IMR-90 (cell line): ENCODE data around the gene MAML3. TPM values are rescaled to one million over a fixed set of nuclear protein-coding genes. Genes with fewer than 3 reads are reported as not detected.

Source experiments
- ATAC-seq: fragments of 200-7000 bp; cut with Tn5 transposase; 2 replicates; pipeline ENCODE4 v1.9.1; 2020; ENCODE audit warnings: low read depth, mild to moderate bottlenecking, moderate library complexity
- BruUV-seq: library from RNA; stranded (reverse); fragments of 400-500 nt; replicated peaks from 2 replicates; lab custom pipeline; 2021; lab: Mats Ljungman, UMichigan
- CTCF ChIA-PET: fragments of 300-600 bp; formaldehyde crosslinking; extraction: SDS; loops from one replicate; lab custom pipeline; 2021; ENCODE audit warnings: antibody characterized with exemption; lab: Yijun Ruan, JAX
- POLR2A ChIA-PET: fragments of 300-600 bp; sonication (Branson Sonifier 250); formaldehyde crosslinking; loops from one replicate; lab custom pipeline; 2022; ENCODE audit warnings: antibody characterized with exemption; ENCODE audit not compliant: unreplicated experiment; lab: Charles Lee
- DNase-seq: peaks from one replicate; pipeline ENCODE4 v3.0.0; 2013
- H2AFZ ChIP-seq: replicated peaks from 2 replicates; pipeline ENCODE3; 2013; ENCODE audit warnings: low read length, mild to moderate bottlenecking; ENCODE audit not compliant: poor library complexity
- H2AK5ac ChIP-seq: 2 replicates; pipeline ENCODE4 v1.6.1; 2013; ENCODE audit warnings: low read depth, low read length, inconsistent platforms
- H2AK9ac ChIP-seq: replicated peaks from 2 replicates; pipeline ENCODE3; 2013; ENCODE audit warnings: mild to moderate bottlenecking, low read depth, low read length, moderate library complexity; ENCODE audit not compliant: poor library complexity
- H2BK120ac ChIP-seq: 2 replicates; pipeline ENCODE4 v1.6.1; 2013; ENCODE audit warnings: low read depth, low read length, inconsistent platforms
- H2BK15ac ChIP-seq: 3 replicates; pipeline ENCODE4 v1.6.1; 2013; ENCODE audit warnings: low read depth, low read length, inconsistent platforms
- H2BK20ac ChIP-seq: 2 replicates; pipeline ENCODE4 v1.6.1; 2013; ENCODE audit warnings: low read depth, mild to moderate bottlenecking, inconsistent platforms, low read length, moderate library complexity
- H2BK5ac ChIP-seq: 2 replicates; pipeline ENCODE4 v1.6.1; 2013; ENCODE audit warnings: mild to moderate bottlenecking, low read depth, low read length, inconsistent platforms; ENCODE audit not compliant: poor library complexity, severe bottlenecking
- H3K14ac ChIP-seq: replicated peaks from 2 replicates; pipeline ENCODE4 v1.6.1; 2013; ENCODE audit warnings: low read depth, low read length, inconsistent platforms
- H3K18ac ChIP-seq: 2 replicates; pipeline ENCODE4 v1.6.1; 2013; ENCODE audit warnings: low read depth, low read length, control low read depth
- H3K23ac ChIP-seq: 2 replicates; pipeline ENCODE4 v1.6.1; 2013; ENCODE audit warnings: low read depth, low read length, inconsistent platforms
- H3K27ac ChIP-seq: 2 replicates; pipeline ENCODE4 v1.5.1; 2013; ENCODE audit warnings: mild to moderate bottlenecking, control low read depth, low read length; ENCODE audit not compliant: insufficient read depth
- H3K27me3 ChIP-seq: 2 replicates; pipeline ENCODE4 v1.6.1; 2013; ENCODE audit warnings: low read length; ENCODE audit not compliant: control insufficient read depth, insufficient read depth
- H3K36me3 ChIP-seq: 2 replicates; pipeline ENCODE4 v1.6.1; 2013; ENCODE audit warnings: low read length, mixed read lengths; ENCODE audit not compliant: control insufficient read depth, insufficient read depth
- H3K4ac ChIP-seq: 2 replicates; pipeline ENCODE4 v1.6.1; 2013; ENCODE audit warnings: low read depth, low read length, inconsistent platforms
- H3K4me1 ChIP-seq: 2 replicates; pipeline ENCODE4 v1.6.1; 2013; ENCODE audit warnings: low read length, mixed read lengths; ENCODE audit not compliant: control insufficient read depth, insufficient read depth
- H3K4me2 ChIP-seq: 2 replicates; pipeline ENCODE4 v1.6.1; 2013; ENCODE audit warnings: low read depth, mild to moderate bottlenecking, control low read depth, low read length, moderate library complexity
- H3K4me3 ChIP-seq: 2 replicates; pipeline ENCODE4 v1.5.1; 2013; ENCODE audit warnings: low read depth, mild to moderate bottlenecking, control low read depth, low read length, moderate library complexity; ENCODE audit not compliant: insufficient read depth
- H3K56ac ChIP-seq: 2 replicates; pipeline ENCODE4 v1.6.1; 2013; ENCODE audit warnings: low read length, inconsistent platforms; ENCODE audit not compliant: insufficient read depth; ENCODE audit errors: extremely low read depth
- H3K79me1 ChIP-seq, 2 experiments: 2 replicates each; pipeline ENCODE4 v1.6.1; 2013; ENCODE audit warnings: low read length in 2 of 2, inconsistent platforms in 1 of 2, low read depth in 1 of 2
- H3K9ac ChIP-seq: 2 replicates; pipeline ENCODE4 v1.6.1; 2013; ENCODE audit warnings: low read depth, low read length, control low read depth
- H3K9me1 ChIP-seq: 2 replicates; pipeline ENCODE4 v1.6.1; 2013; ENCODE audit warnings: low read length, inconsistent platforms; ENCODE audit not compliant: insufficient read depth
- H3K9me3 ChIP-seq: 2 replicates; pipeline ENCODE4 v1.6.1; 2013; ENCODE audit warnings: low read length; ENCODE audit not compliant: control insufficient read depth, insufficient read depth
- H4K20me1 ChIP-seq: 2 replicates; pipeline ENCODE4 v1.6.1; 2013; ENCODE audit warnings: low read length, inconsistent platforms; ENCODE audit not compliant: insufficient read depth
- H4K5ac ChIP-seq: 2 replicates; pipeline ENCODE4 v1.6.1; 2013; ENCODE audit warnings: mild to moderate bottlenecking, low read depth, low read length, control low read depth
- H4K8ac ChIP-seq, 2 experiments: 2 replicates each; pipeline ENCODE4 v1.6.1; 2013; ENCODE audit warnings: low read depth in 2 of 2, low read length in 2 of 2, control low read depth in 1 of 2, inconsistent platforms in 1 of 2
- H4K91ac ChIP-seq: 2 replicates; pipeline ENCODE4 v1.6.1; 2013; ENCODE audit warnings: low read depth, low read length, inconsistent platforms; ENCODE audit not compliant: insufficient read depth
- CEBPB ChIP-seq: IDR thresholded peaks from 2 replicates; pipeline ENCODE4 v1.6.1; 2012; ENCODE audit warnings: low read depth, low read length, improper control_type of control experiment
- CTCF ChIP-seq: conservative IDR thresholded peaks from 2 replicates; pipeline ENCODE4 v1.5.1; 2012; ENCODE audit warnings: mild to moderate bottlenecking, low read depth, low read length, improper control_type of control experiment
- SMC3 ChIP-seq: fragments of 150-350 bp; IDR thresholded peaks from 2 replicates; pipeline ENCODE4 v1.6.1; 2016; ENCODE audit warnings: low read depth, mild to moderate bottlenecking, antibody characterized with exemption, low read length, moderate library complexity
- WGBS, 2 experiments: methylation state at CpG; one replicate each; pipeline versions ENCODE4 v1.1.5 to v1.1.7; 2013; ENCODE audit warnings: missing lambda C conversion rate in 2 of 2; ENCODE audit not compliant: insufficient read length in 1 of 2; ENCODE audit errors: extremely low coverage in 2 of 2; 5-methylcytosine and 5-hydroxymethylcytosine counted together
- dilution Hi-C: fragments of 300-500 bp; cut with HindIII; formaldehyde crosslinking; loops from one replicate; pipeline ENCODE4 v1.14.3; 2018; ENCODE audit warnings: low sequenced_read_pairs; ENCODE audit not compliant: unreplicated experiment
- in situ Hi-C: fragments of 300-500 bp; cut with MboI; formaldehyde crosslinking; loops from 3 replicates; pipeline ENCODE4 v1.14.3; 2019; ENCODE audit warnings: low sequenced_read_pairs, inconsistent platforms, mixed read lengths
- intact Hi-C: fragments of 100-400 bp; cut with micrococcal nuclease; formaldehyde crosslinking; loops from 2 replicates; pipeline ENCODE4 v1.10.0; 2022
- polyA plus RNA-seq, 3 experiments: library from polyadenylated mRNA; depleted of rRNA; stranded (reverse); fragments of >200 nt; gene quantifications; 2 replicates each; pipeline ENCODE4 v1.2.3, GENCODE V29; 2012; ENCODE audit warnings: low replicate concordance in 1 of 3
- total RNA-seq: library from RNA; depleted of rRNA; stranded (reverse); fragments of >200 nt; gene quantifications from 2 replicates; pipeline ENCODE4 v1.2.3, GENCODE V29; 2012

The MAML3 gene
- total and polyA plus RNA-seq, 2 of the 4 experiments (the other 2 are of a cell fraction), result 0.90 to 1.7 TPM

DNA sequence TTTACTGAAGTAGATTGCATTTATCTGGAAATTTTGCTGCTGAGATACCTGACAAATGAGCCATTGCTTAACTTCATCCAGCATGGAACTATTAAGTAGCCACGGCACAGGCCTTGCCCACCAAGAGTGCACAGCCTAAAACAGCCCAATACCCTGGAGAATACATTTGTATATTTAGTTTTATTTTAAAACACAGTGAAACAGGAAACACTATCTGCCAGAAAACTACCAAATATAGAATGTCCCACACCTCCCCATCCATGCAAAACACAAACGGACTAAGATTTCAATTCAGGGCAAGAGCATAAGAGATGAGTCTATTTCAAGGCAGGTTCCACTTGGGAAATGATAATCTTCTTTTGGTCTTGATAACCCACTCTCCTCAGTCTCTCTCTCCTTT, 57.1 kb downstream of the MAML3 start:
- H4K8ac ChIP-seq, result peak overlapping the region; percentile 17 to 83; a peak in 3 of 4 replicates
- H3K27ac ChIP-seq, result peak overlapping the region; percentile 72
- peak overlapping the region; percentile 76; the same call in 1 of the 2 replicates for H2AK5ac ChIP-seq
- peak overlapping the region; percentile 29 for H3K4me2 ChIP-seq
- ChIA-PET CTCF (no interaction called here), POLR2A (no interaction called here)
- H3K9ac ChIP-seq, result peak overlapping the region; percentile 37; the same call in 1 of the 2 replicates
- no CpG with 5 or more reads among the region's 2 CpGs for WGBS, 2 experiments
- peak overlapping the region; percentile 79 for H3K14ac ChIP-seq
- TF ChIP-seq CTCF, result no peak
- TF ChIP-seq SMC3, result no peak
- 0 out of 2 replicates have a peak, but pooled peaks have one; percentile 15 for TF ChIP-seq CEBPB
- H3K4me1 ChIP-seq, result peaks cover 46% of the 10 kb centered on the region
- no peaks in the 10 kb centered on the region for H4K20me1 ChIP-seq
- peak overlapping the region; percentile 83; the same call in 2 of the 3 replicates for H2BK15ac ChIP-seq
- no TSS peak for BruUV-seq
- H2BK120ac ChIP-seq, result peak overlapping the region; percentile 92
- no peaks in the 10 kb centered on the region for H3K9me3 ChIP-seq
- H4K5ac ChIP-seq, result peak overlapping the region; percentile 47
- ATAC-seq (peak; percentile 18), DNase-seq (peak; percentile 44)
- peak overlapping the region; percentile 78 for H2BK5ac ChIP-seq
- no peak overlapping the region for H2AK9ac ChIP-seq
- H3K56ac ChIP-seq, result 0 out of 2 replicates have a peak overlapping the region, but pooled peaks have one; percentile 41
- no peaks in the 10 kb centered on the region for H3K27me3 ChIP-seq
- peak overlapping the region; percentile 60 for H4K91ac ChIP-seq
- no peak overlapping the region for H3K4me3 ChIP-seq
- in situ Hi-C loops, result no loop called here
- peak overlapping the region; percentile 28 for H3K18ac ChIP-seq
- peak overlapping the region; percentile 19 for H2AFZ ChIP-seq
- intact Hi-C loops, result loop anchor here (5.0 kb wide), 1 partner anchor 35 kb away; no protein-coding TSS in a partner anchor
- H2BK20ac ChIP-seq, result peak overlapping the region; percentile 81; the same call in 1 of the 2 replicates
- peaks cover 38% of the 10 kb centered on the region for H3K9me1 ChIP-seq
- H3K36me3 ChIP-seq, result no peaks in the 10 kb centered on the region
- peak overlapping the region; percentile 90 for H3K4ac ChIP-seq
- H3K23ac ChIP-seq, result peak overlapping the region; percentile 46; the same call in 1 of the 2 replicates
- H3K79me1 ChIP-seq, result peaks cover 19 to 73% of the 10 kb centered on the region in 2 experiments
- dilution Hi-C loops, result no loop called here
